T-cell (primary cell): ENCODE measurements around the gene CFAP46. TPM values are rescaled to one million over a fixed set of nuclear protein-coding genes. Genes with fewer than 3 reads are reported as not detected.

ENCODE experiments used
- ATAC-seq, 4 experiments: fragments of 200-7000 bp in 3 of 4; fragments of 150-1000 bp in 1 of 4; cut with Tn5 transposase; replicated peaks in 1 of 4; 1 replicate in 3 of 4; 2 replicates in 1 of 4; pipeline ENCODE4 v1.10.0; 2021; ENCODE audit warnings: moderate library complexity in 3 of 4, mild to moderate bottlenecking in 2 of 4, moderate number of reproducible peaks in 1 of 4
- CTCF ChIA-PET, 2 donors: fragments of 300-600 bp; sonication (Branson Sonifier 250); formaldehyde crosslinking; loops; one replicate each; lab custom pipeline; 2022; ENCODE audit warnings: antibody characterized with exemption in 2 of 2; lab: Charles Lee
- POLR2A ChIA-PET, 2 donors: fragments of 300-600 bp; sonication (Branson Sonifier 250); formaldehyde crosslinking; loops; one replicate each; lab custom pipeline; 2022; ENCODE audit warnings: antibody characterized with exemption in 2 of 2; lab: Charles Lee
- DNase-seq, 35 experiments: peaks; one replicate each; pipeline versions ENCODE4 v3.0.0 to v3.0.0-alpha.2; 2013 to 2023
- H3K27ac ChIP-seq: one replicate; pipeline ENCODE4 v1.5.1; 2013; ENCODE audit warnings: low read length
- H3K27me3 ChIP-seq, 2 experiments: replicated peaks in 1 of 2; 1 replicate in 1 of 2; 2 replicates in 1 of 2; pipeline versions ENCODE4 v1.6.1 to v1.7.0; 2013; ENCODE audit warnings: low read length in 1 of 2, mixed read lengths in 1 of 2; ENCODE audit not compliant: control insufficient read depth in 2 of 2, insufficient read depth in 2 of 2; ENCODE audit errors: extremely low read depth in 1 of 2
- H3K36me3 ChIP-seq, 2 donors: 1 replicate in 1 of 2; 2 replicates in 1 of 2; pipeline versions ENCODE4 v1.6.1 to v1.7.0; 2013; ENCODE audit warnings: low read length in 1 of 2; ENCODE audit not compliant: control insufficient read depth in 2 of 2, insufficient read depth in 1 of 2; ENCODE audit errors: extremely low read depth in 1 of 2
- H3K4me1 ChIP-seq, 2 experiments: 1 replicate in 1 of 2; 2 replicates in 1 of 2; pipeline versions ENCODE4 v1.6.1 to v1.7.0; 2013; ENCODE audit warnings: low read length in 2 of 2, mixed read lengths in 1 of 2; ENCODE audit not compliant: insufficient read depth in 2 of 2, control insufficient read depth in 1 of 2; ENCODE audit errors: extremely low read depth in 1 of 2
- H3K4me3 ChIP-seq, 2 donors: 1 replicate in 1 of 2; 2 replicates in 1 of 2; pipeline versions ENCODE4 v1.5.1 to v1.7.0; 2013; ENCODE audit warnings: mild to moderate bottlenecking in 2 of 2, low read length in 1 of 2, moderate library complexity in 1 of 2; ENCODE audit not compliant: control insufficient read depth in 1 of 2; ENCODE audit errors: extremely low read depth in 1 of 2
- H3K9me3 ChIP-seq: 2 replicates; pipeline ENCODE4 v1.7.0; 2013
- H3K27ac Mint-ChIP-seq, 2 donors: one replicate each; pipeline ENCODE4 v1.8.0; 2020 to 2021; ENCODE audit warnings: mild to moderate bottlenecking in 2 of 2, mixed read lengths in 2 of 2
- H3K27me3 Mint-ChIP-seq, 2 donors: one replicate each; pipeline ENCODE4 v1.8.0; 2021 to 2022; ENCODE audit warnings: mixed read lengths in 2 of 2
- H3K36me3 Mint-ChIP-seq: one replicate; pipeline ENCODE4 v1.8.0; 2021; ENCODE audit warnings: mixed read lengths
- H3K4me1 Mint-ChIP-seq, 3 donors: one replicate each; pipeline ENCODE4 v1.8.0; 2020 to 2022; ENCODE audit warnings: mixed read lengths in 3 of 3, mild to moderate bottlenecking in 1 of 3
- H3K4me3 Mint-ChIP-seq, 3 donors: one replicate each; pipeline ENCODE4 v1.8.0; 2020 to 2022; ENCODE audit warnings: mild to moderate bottlenecking in 3 of 3, mixed read lengths in 3 of 3, moderate library complexity in 3 of 3
- H3K9me3 Mint-ChIP-seq, 3 donors: one replicate each; pipeline ENCODE4 v1.8.0; 2020 to 2022; ENCODE audit warnings: mixed read lengths in 3 of 3
- WGBS: methylation state at CpG from one replicate; pipeline ENCODE4 v1.1.5; 2013; ENCODE audit warnings: missing lambda C conversion rate; ENCODE audit not compliant: insufficient coverage; 5-methylcytosine and 5-hydroxymethylcytosine counted together
- total RNA-seq, 35 experiments: library from RNA in 6 of 35; stranded (reverse) in 6 of 35; fragments of 120-200 nt in 1 of 35; gene quantifications; one replicate each; pipeline versions ENCODE4 v1.2.1 to v1.2.4 and lab custom pipeline; 2013 to 2026

CFAP46 gene
- total RNA-seq, 5 donors from 2014 or later (not counting 1 experiment from before 2014, with no cell fraction given) = not detected

DNA sequence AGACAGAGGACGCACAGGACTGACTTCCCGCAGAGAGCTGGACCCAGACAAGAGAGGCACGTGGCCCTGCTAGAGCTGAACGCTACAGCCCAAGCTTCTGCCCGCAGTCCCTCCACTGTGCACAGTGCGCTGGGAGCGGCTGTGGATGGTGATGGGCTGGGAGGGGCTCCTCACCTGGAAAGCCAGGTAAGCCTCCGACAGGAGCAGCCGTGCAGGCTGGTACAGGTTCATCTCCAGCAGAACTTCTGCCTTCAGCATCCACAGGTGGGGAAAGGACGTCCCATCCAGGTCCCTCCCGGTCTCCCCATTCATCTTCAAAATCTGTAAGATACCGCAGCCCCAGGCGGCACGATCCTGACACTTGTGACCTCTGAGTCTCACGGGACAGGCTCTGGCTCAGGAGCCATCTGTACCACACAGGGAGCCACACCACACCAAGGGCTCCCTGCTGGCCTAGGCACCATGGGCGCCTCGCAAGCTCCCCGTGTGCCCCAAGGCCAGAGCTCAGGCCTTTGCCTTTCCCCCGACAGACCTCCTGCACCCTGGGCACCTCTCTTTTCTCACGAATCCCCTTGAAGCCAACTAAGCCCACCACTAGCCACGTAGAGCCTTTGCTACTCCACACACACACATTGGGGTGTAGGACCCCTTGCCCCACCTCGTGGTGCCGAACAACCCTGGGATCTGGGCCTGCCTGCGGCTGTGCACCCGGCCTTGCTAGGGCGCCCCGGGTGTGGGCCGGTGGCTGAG, 76.3 kb downstream of the CFAP46 start:
- Mint-ChIP-seq H3K27ac (no peak overlapping the region), H3K4me1 (peaks cover 8 to 23% (median 12%) of the 10 kb centered on the region in 3 donors), H3K9me3 (no peaks in the 10 kb centered on the region), H3K4me3 (no peak overlapping the region), H3K27me3 (peaks cover 17 to 26% of the 10 kb centered on the region in 2 donors), H3K36me3 (no peaks in the 10 kb centered on the region)
- Histone ChIP-seq H3K9me3 (no peaks in the 10 kb centered on the region), H3K36me3 (no peaks in the 10 kb centered on the region), H3K27ac (no peak overlapping the region), H3K4me3 (no peak overlapping the region), H3K4me1 (peaks cover 3 to 9% of the 10 kb centered on the region in 2 experiments), H3K27me3 (peaks cover 0 to 46% of the 10 kb centered on the region in 2 experiments)
- WGBS = 92% methylated on average over 26 of the region's 28 CpGs
- POLR2A ChIA-PET = no interaction called here
- ATAC-seq = no peak
- CTCF ChIA-PET = no interaction called here
- peak in 1 of 35 experiments; percentile 22 for DNase-seq

GRCh38 chr10:132865171-132865631, 77.2 kb downstream of the CFAP46 start:
- Histone ChIP-seq H3K4me3 (no peak overlapping the region), H3K27ac (no peak overlapping the region), H3K27me3 (peaks cover 0 to 43% of the 10 kb centered on the region in 2 experiments), H3K9me3 (no peaks in the 10 kb centered on the region), H3K36me3 (no peaks in the 10 kb centered on the region), H3K4me1 (peaks cover 3 to 9% of the 10 kb centered on the region in 2 experiments)
- no peaks in the 10 kb centered on the region for H3K36me3 Mint-ChIP-seq
- H3K27me3 Mint-ChIP-seq = peaks cover 17 to 29% of the 10 kb centered on the region in 2 donors
- peaks cover 8 to 23% (median 12%) of the 10 kb centered on the region in 3 donors for H3K4me1 Mint-ChIP-seq
- ATAC-seq (no peak), DNase-seq (peak in 1 of 35 experiments; percentile 11)
- peak overlapping the region in 1 of 3 donors; percentile 13 for H3K4me3 Mint-ChIP-seq
- POLR2A ChIA-PET = no interaction called here
- no peak overlapping the region for H3K27ac Mint-ChIP-seq
- H3K9me3 Mint-ChIP-seq = no peaks in the 10 kb centered on the region
- 35% methylated on average over 14 of the region's 14 CpGs for WGBS
- CTCF ChIA-PET = no interaction called here

DNA sequence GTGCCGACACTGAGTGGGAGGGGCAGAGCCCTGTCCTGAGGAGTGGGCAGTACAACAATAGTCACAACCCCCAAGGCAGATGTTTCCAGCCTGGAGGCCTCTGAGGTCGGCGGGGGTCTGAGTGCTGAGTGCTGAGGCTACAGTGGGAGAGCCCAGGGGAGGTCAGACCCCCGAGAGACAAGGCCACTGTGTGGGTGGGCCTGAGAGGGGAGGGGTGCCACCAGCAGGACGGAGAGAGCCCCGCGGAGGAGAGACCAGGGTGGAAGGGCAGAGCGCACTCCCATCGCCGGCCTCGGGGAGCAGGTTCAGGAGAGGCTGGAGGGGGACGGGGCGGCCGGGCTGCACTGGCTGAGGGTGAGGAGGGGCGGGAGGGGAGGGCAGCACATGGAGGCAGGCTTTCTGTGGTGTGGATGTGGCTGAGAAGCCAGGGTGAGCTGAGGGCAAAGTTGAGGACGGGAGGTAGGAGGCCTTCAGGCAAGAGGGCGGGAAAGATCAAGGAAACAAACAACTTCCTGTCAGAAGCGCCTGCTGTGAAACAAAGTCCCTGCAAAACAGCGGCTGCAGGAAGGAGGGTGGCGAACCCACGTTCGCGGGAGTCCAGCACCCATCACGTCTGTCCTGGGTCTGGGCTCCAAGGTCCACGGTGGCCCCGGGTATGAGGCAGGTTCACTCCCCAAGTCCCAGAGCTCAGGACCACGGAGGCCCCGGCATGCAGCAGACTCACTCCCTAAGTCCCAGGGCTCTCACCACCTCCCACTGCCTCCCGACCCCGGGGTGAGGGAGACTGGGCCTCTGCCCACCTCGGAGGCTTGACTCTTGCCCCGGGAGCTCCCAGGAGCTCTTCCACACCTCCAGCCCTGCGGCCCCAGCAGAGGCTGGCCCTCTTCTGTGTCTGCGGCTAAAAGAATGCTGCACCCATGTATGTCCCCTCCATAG, 79.6 kb downstream of the CFAP46 start:
- DNase-seq (peak in 2 of 35 experiments; percentile 17 to 21), ATAC-seq (peak; percentile 45 to 48 (median 48))
- Histone ChIP-seq H3K4me1 (peaks cover 3 to 9% of the 10 kb centered on the region in 2 experiments), H3K9me3 (no peaks in the 10 kb centered on the region), H3K27me3 (peaks cover 0 to 41% of the 10 kb centered on the region in 2 experiments), H3K27ac (no peak overlapping the region), H3K36me3 (no peaks in the 10 kb centered on the region), H3K4me3 (no peak overlapping the region)
- ChIA-PET CTCF (no interaction called here), POLR2A (no interaction called here)
- H3K36me3 Mint-ChIP-seq = no peaks in the 10 kb centered on the region
- peak overlapping the region in 1 of 3 donors; percentile 46 for H3K4me3 Mint-ChIP-seq
- H3K4me1 Mint-ChIP-seq = peaks cover 8 to 23% (median 12%) of the 10 kb centered on the region in 3 donors
- no peak overlapping the region for H3K27ac Mint-ChIP-seq
- 23% methylated on average over 21 of the region's 34 CpGs for WGBS
- H3K9me3 Mint-ChIP-seq = no peaks in the 10 kb centered on the region
- peaks cover 14 to 26% of the 10 kb centered on the region in 2 donors for H3K27me3 Mint-ChIP-seq

- Mint-ChIP-seq H3K4me1 (peaks cover 8 to 23% (median 12%) of the 10 kb centered on the region in 3 donors), H3K4me3 (no peak overlapping the region), H3K27me3 (peaks cover 9 to 30% of the 10 kb centered on the region in 2 donors), H3K36me3 (no peaks in the 10 kb centered on the region), H3K27ac (no peak overlapping the region), H3K9me3 (no peaks in the 10 kb centered on the region)
- Histone ChIP-seq H3K27me3 (peaks cover 0 to 41% of the 10 kb centered on the region in 2 experiments), H3K9me3 (no peaks in the 10 kb centered on the region), H3K36me3 (no peaks in the 10 kb centered on the region), H3K27ac (no peak overlapping the region), H3K4me3 (no peak overlapping the region), H3K4me1 (peaks cover 3 to 9% of the 10 kb centered on the region in 2 experiments)
- ChIA-PET CTCF (no interaction called here), POLR2A (no interaction called here)
- no peak for ATAC-seq
- WGBS = 90% methylated on average over 21 of the region's 24 CpGs
- peak in 1 of 35 experiments; percentile 22 for DNase-seq
Observed at GRCh38 chr10:132861884-132862461, 80.4 kb downstream of the CFAP46 start.

GRCh38 chr10:132861116-132861691, 81.2 kb downstream of the CFAP46 start:
- ATAC-seq (no peak), DNase-seq (peak in 1 of 35 experiments; percentile 18)
- ChIA-PET POLR2A (no interaction called here), CTCF (no interaction called here)
- no peaks in the 10 kb centered on the region for H3K36me3 Mint-ChIP-seq
- H3K4me3 ChIP-seq = no peak overlapping the region
- WGBS = 85% methylated on average over 20 of the region's 22 CpGs
- peaks cover 3 to 9% of the 10 kb centered on the region in 2 experiments for H3K4me1 ChIP-seq
- H3K9me3 Mint-ChIP-seq = peaks cover 0 to 6% (median 4%) of the 10 kb centered on the region in 3 donors
- peaks cover 9 to 32% of the 10 kb centered on the region in 2 donors for H3K27me3 Mint-ChIP-seq
- no peaks in the 10 kb centered on the region for H3K36me3 ChIP-seq
- no peak overlapping the region for H3K4me3 Mint-ChIP-seq
- H3K27me3 ChIP-seq = peaks cover 0 to 41% of the 10 kb centered on the region in 2 experiments
- no peaks in the 10 kb centered on the region for H3K9me3 ChIP-seq
- no peak overlapping the region for H3K27ac ChIP-seq
- H3K4me1 Mint-ChIP-seq = peaks cover 8 to 23% (median 12%) of the 10 kb centered on the region in 3 donors
- H3K27ac Mint-ChIP-seq = no peak overlapping the region
